ENCODE measurements around the gene ATP6V1B1. TPM values are rescaled to one million over a fixed set of nuclear protein-coding genes. Genes with fewer than 3 reads are reported as not detected.

The ATP6V1B1 gene
- total RNA-seq, 1 donor from 2014 or later: 3.7 TPM

- TF ChIP-seq, protein P1, sequence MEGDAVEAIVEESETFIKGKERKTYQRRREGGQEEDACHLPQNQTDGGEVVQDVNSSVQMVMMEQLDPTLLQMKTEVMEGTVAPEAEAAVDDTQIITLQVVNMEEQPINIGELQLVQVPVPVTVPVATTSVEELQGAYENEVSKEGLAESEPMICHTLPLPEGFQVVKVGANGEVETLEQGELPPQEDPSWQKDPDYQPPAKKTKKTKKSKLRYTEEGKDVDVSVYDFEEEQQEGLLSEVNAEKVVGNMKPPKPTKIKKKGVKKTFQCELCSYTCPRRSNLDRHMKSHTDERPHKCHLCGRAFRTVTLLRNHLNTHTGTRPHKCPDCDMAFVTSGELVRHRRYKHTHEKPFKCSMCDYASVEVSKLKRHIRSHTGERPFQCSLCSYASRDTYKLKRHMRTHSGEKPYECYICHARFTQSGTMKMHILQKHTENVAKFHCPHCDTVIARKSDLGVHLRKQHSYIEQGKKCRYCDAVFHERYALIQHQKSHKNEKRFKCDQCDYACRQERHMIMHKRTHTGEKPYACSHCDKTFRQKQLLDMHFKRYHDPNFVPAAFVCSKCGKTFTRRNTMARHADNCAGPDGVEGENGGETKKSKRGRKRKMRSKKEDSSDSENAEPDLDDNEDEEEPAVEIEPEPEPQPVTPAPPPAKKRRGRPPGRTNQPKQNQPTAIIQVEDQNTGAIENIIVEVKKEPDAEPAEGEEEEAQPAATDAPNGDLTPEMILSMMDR (IDR thresholded peaks at IDR 0.05): no peak
- peak; percentile 43 for DNase-seq (ENCODE audit: low spot score)
- H3K27me3 Mint-ChIP-seq (ENCODE audit: low read depth): no peaks in the 10 kb centered on the region
- no peak overlapping the region for H3K27ac Mint-ChIP-seq (ENCODE audit: unreplicated experiment)
- H3K9me3 Mint-ChIP-seq (ENCODE audit: low read depth): no peaks in the 10 kb centered on the region
- H3K4me1 Mint-ChIP-seq (ENCODE audit: low read depth): no peaks in the 10 kb centered on the region
- H3K4me3 Mint-ChIP-seq (ENCODE audit: unreplicated experiment): no peak overlapping the region
- H3K36me3 Mint-ChIP-seq (ENCODE audit: low read depth): peaks cover 8% of the 10 kb centered on the region
Observed at GRCh38 chr2:70930371-70931329, 5.0 kb upstream of the ATP6V1B1 start.

DNA sequence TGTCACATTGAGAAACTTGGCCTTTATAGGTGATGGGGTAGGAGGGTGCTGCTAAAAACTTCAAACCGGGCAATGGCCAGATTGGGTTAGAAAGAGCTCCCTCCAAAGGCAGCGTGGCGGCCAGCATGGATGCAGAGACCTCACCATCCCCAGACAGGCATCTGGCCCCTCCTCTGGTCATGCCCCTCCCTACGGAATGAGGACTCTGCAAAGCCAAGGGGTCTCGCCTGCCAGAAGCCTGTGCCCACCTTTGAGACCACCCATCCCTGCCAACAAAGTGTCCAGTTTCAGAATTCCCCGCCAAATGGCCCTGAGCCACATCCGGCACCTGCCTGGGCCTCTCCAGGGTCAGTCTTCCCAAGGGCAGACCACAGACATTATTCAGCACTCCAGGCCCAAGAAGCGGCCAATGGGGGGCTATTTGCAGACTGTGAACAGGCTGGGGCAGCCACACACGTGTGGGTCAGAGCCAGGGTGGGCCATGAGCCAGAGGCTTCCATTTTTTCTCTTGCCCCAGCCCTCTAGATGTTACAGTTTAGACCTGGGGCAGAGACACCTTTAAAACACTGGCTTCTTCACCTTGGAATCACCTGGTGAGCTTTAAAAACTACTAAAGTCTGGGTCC, 4.2 kb upstream of the ATP6V1B1 start:
- Mint-ChIP-seq H3K4me3 (ENCODE audit: unreplicated experiment) (no peak overlapping the region), H3K27me3 (ENCODE audit: low read depth) (no peaks in the 10 kb centered on the region), H3K36me3 (ENCODE audit: low read depth) (peaks cover 6% of the 10 kb centered on the region), H3K9me3 (ENCODE audit: low read depth) (no peaks in the 10 kb centered on the region), H3K27ac (ENCODE audit: unreplicated experiment) (no peak overlapping the region), H3K4me1 (ENCODE audit: low read depth) (no peaks in the 10 kb centered on the region)
- TF ChIP-seq, protein P1 (IDR thresholded peaks at IDR 0.05): no peak
- peak; percentile 54 for DNase-seq (ENCODE audit: low spot score)

- Mint-ChIP-seq H3K4me3 (ENCODE audit: unreplicated experiment) (no peak overlapping the region), H3K36me3 (ENCODE audit: low read depth) (peaks cover 4% of the 10 kb centered on the region), H3K27me3 (ENCODE audit: low read depth) (no peaks in the 10 kb centered on the region), H3K27ac (ENCODE audit: unreplicated experiment) (no peak overlapping the region), H3K4me1 (ENCODE audit: low read depth) (peaks cover 2% of the 10 kb centered on the region), H3K9me3 (ENCODE audit: low read depth) (no peaks in the 10 kb centered on the region)
- TF ChIP-seq, protein P1 (IDR thresholded peaks at IDR 0.05): no peak
- DNase-seq (ENCODE audit: low spot score): no peak
Observed at GRCh38 chr2:70932631-70933230, 3.0 kb upstream of the ATP6V1B1 start.

GRCh38 chr2:70934981-70935380, 719 bp upstream of the ATP6V1B1 start:
- H3K4me1 Mint-ChIP-seq (ENCODE audit: low read depth): peaks cover 2% of the 10 kb centered on the region
- H3K4me3 Mint-ChIP-seq (ENCODE audit: unreplicated experiment): no peak overlapping the region
- no peak overlapping the region for H3K27ac Mint-ChIP-seq (ENCODE audit: unreplicated experiment)
- H3K36me3 Mint-ChIP-seq (ENCODE audit: low read depth): peaks cover 4% of the 10 kb centered on the region
- H3K9me3 Mint-ChIP-seq (ENCODE audit: low read depth): no peaks in the 10 kb centered on the region
- no peaks in the 10 kb centered on the region for H3K27me3 Mint-ChIP-seq (ENCODE audit: low read depth)
- DNase-seq (ENCODE audit: low spot score): no peak
- TF ChIP-seq, protein P1 (IDR thresholded peaks at IDR 0.05): no peak

All from chondrocyte (in vitro differentiated cells).